HK-2 (cell line): ENCODE results near the gene SH3TC1.
A peak's percentile ranks its signal among the peaks of the same experiment; 100 is the strongest.

ENCODE experiments used
- DNase-seq: peaks from one replicate; pipeline ENCODE4 v3.0.0-alpha.2; 2018; ENCODE audit not compliant: unreplicated experiment

The SH3TC1 gene

GRCh38 chr4:8261851-8262535 is 62.9 kb downstream of the SH3TC1 start:
- DNase-seq = no peak

GRCh38 chr4:8262637-8263322 is 63.7 kb downstream of the SH3TC1 start:
- no peak for DNase-seq

- DNase-seq = no peak
Observed at GRCh38 chr4:8263397-8263796, 64.3 kb downstream of the SH3TC1 start.

GRCh38 chr4:8264106-8264505 is 65.0 kb downstream of the SH3TC1 start:
- DNase-seq = no peak

GRCh38 chr4:8265171-8265929 is 66.3 kb downstream of the SH3TC1 start:
- no peak for DNase-seq

GRCh38 chr4:8266088-8266487 is 67.0 kb downstream of the SH3TC1 start:
- DNase-seq = no peak

GRCh38 chr4:8266508-8266907 is 67.4 kb downstream of the SH3TC1 start:
- DNase-seq = no peak

GRCh38 chr4:8267077-8267476 is 68.0 kb downstream of the SH3TC1 start:
- DNase-seq = peak; percentile 73

GRCh38 chr4:8268211-8268610 is 69.1 kb downstream of the SH3TC1 start:
- DNase-seq = no peak

- DNase-seq = no peak
Observed at GRCh38 chr4:8268901-8269534, 69.9 kb downstream of the SH3TC1 start.

GRCh38 chr4:8269535-8270417 is 70.7 kb downstream of the SH3TC1 start, which contains the start of gene HTRA3:
HTRA3 (plus strand) TSS chr4:8269754; CDS start chr4:8269969, 215 bp downstream.
- DNase-seq = no peak

GRCh38 chr4:8270418-8270771 is 71.3 kb downstream of the SH3TC1 start:
- DNase-seq = no peak

GRCh38 chr4:8270912-8271815 is 72.1 kb downstream of the SH3TC1 start:
- DNase-seq = no peak

GRCh38 chr4:8271821-8272220 is 72.7 kb downstream of the SH3TC1 start:
- DNase-seq = no peak

- no peak for DNase-seq
Observed at GRCh38 chr4:8272472-8273428, 73.7 kb downstream of the SH3TC1 start.

- DNase-seq = no peak
Observed at GRCh38 chr4:8273450-8273849, 74.4 kb downstream of the SH3TC1 start.

- DNase-seq = no peak
Observed at GRCh38 chr4:8274066-8274652, 75.1 kb downstream of the SH3TC1 start.

GRCh38 chr4:8274765-8275547 is 75.9 kb downstream of the SH3TC1 start:
- DNase-seq = peak; percentile 47
